ENCODE data around the gene KRTAP10-5.
"Not testable (repeated sequence)": the region's sequence is repeated elsewhere in the genome, so short reads cannot be mapped to it uniquely, and the experiment has no call there.

Gene KRTAP10-5

DNA sequence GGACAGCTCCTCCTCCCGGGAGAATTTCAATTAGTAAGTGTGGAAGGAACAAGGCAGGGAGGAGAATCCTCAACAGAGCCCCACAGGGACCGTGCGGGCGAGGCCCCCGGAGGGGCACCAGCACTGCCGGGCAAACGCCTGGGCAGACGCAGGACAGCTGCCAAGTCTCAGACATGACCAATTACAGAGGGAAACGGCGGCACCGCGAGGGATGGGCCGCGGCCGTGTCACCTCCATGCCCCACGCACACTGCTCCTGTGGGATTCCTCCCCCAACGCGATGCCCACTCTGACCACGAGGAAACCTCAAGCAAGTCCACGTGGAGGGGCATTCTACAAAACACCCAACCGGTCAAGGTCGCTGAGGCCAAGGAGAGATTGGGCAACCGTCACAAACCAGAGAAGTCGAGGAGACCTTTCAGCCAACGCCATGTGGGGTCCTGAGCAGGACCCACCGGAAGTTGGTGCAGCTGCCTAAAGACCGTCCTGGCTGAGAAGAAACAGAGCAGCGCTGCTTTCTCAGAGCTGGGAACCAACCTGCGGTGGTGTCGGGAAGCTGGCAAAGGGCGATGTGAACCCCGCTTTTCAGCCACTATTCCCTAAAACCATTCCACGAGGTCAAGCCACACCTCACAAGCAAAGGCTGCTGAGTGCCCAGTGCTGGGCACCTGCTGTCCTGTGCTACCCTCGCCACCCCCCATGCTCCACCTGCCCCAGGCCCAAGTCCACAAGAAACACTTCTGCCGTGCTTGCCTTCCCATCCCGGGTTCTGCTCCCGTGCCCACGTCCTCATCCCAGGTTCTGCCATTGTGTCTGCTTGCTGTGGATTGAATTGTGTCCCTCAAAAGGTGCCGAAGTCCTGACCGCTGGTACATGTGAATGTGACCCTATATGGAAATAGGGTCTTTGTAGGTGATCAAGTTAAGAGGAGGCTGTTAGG, 8.3 kb downstream of the KRTAP10-5 start:
- DNase-seq (ENCODE audit: low read depth in 2 of 2), result no peak

DNA sequence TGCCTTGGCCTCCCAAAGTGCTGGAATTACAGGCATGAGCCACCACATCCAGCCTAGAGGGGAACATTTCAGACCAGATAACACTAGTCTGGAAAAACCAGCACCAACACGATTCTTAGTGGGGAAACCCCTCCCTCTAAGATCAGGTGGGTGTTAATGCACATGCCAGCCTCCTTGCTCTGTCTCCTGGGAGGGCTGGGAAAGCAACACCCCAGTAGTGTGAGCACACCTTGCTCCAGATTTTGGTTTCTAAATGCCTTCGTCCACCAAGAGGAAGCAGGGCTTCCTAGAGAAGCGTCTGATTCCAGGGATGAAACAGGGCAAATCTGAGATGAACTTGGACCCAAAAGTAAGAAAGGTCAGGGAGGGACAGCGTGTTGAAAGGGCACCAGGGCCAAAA, 9.1 kb downstream of the KRTAP10-5 start:
- no peak for DNase-seq (ENCODE audit: low read depth in 2 of 2)

DNA sequence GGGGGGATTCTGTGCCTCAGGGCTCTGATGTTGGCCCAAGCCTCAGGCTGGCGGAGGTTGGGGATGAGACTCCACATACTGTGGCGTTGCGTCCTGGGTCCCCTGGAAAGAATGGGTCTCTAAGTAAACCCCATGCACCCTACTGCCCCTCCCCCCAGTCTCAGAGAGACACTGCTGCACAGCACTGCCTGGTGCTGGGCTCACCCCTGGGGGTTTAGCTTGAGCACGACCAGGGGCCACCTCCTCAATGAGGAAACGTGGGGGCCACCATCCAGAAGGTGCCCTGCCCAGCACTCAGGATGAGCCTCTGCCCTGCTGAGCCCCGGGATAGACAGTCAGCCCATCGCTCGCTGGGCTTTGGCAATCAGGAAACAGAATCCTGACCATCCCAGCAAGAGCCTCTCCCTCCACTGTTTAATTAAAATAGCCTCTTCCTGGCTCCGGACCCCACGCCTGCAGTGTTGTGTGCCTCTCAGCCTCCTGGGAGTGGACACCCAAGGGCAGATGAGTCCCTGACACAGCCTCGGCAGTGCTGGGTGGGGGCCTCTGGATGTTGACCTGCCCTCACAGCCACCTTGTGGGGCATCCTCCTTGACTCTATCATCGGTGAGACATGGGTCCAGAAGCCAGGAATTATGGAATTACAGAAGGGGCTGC, 10.4 kb downstream of the KRTAP10-5 start:
- no peak for DNase-seq (ENCODE audit: low read depth in 2 of 2)

DNA sequence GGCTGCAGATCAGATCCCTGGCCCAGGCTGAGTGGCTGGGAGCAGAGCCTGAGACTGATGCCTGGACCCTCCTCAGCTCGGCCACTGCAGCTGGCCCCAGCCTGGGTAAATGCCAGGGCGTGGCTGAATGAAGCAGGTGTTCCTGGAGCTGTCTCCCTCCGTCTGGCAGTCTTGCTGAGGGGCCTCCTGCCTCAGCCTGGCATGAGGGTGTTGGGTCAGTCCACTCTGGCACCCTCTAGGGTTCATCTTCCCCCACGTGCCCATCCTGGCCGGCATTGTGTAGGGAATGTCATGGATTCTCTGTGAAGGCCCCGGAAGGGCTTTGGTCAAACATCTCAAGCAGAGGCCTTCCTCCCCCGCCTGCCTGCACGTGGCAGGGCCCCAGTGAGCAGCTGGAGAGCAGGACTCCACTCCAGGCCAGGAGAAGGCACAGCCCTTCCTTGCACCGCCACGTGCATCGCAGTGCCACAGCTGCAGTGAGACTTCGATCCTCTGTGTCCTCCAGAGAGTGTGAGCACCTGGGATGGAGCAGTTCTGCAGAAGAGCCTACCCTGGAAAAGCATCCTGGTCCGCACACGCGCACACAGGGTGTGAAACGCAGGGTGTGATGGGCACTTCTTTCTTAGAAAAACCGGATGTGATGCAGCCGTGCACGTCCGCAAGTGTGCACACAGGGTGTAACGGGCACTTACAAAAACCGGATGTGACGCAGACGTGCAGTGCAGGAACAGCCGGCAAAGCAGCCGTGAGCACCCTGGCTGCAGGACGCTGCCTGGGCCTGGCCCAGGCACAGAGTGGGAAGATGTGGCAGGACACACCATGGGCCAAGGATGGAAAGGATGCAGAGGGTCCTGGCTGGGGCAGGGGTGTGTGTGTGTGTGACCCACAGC, 11.5 kb downstream of the KRTAP10-5 start:
- DNase-seq (ENCODE audit: low read depth in 2 of 2), result no peak

DNA sequence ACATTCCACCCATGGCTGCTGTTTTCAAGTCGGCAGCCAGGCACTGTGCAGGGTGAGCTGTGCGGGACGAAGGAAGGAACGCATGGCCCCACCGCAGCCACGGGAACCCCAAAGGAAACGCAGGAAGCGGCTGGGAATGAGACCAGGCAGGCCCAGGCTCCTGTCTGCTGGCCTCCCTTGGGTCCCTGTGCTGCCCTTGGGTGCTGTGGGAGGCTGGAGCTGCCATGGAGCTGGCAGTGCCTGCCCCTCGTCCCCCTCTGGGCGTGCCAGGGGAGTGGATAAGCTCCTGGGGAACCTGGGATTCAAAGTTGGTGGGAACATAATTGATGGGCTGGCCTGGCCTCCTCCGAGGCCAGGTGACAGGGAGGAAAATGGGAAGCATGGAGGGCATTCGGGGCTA, 12.1 kb downstream of the KRTAP10-5 start:
- no peak for DNase-seq (ENCODE audit: low read depth in 2 of 2)

DNA sequence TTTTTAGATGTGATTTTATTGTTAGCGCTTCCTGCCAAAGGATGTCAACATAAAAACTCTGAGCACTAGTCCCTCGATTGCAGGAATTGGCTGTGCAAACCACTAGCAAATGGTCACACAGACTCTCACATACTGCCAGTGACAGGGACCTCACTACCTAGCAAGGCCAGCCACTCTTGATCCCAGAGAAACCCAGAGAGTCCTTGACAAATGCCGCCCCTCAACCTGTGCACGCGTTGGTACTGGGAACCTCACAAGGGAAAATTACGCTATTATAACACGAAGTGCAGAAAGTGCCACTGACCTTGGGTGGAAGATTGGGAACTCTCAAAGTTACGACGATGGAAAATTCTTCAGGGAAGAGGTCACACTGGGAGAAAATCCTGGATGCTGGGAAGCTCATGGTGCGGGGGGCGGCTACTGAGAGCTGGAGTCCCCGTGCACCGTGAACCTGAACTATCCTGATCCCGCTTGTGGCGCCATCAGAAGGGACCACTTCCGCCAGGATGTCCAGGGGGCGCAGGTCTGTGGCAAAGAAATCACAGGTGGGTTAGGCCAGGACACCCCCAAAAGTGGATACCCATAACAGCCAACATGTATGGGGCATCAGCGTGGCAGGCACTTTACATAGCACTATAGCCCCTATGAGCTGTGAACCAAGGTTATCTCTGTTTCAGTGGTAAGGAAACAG, 12.8 kb downstream of the KRTAP10-5 start:
- no peak for DNase-seq (ENCODE audit: low read depth in 2 of 2)

DNA sequence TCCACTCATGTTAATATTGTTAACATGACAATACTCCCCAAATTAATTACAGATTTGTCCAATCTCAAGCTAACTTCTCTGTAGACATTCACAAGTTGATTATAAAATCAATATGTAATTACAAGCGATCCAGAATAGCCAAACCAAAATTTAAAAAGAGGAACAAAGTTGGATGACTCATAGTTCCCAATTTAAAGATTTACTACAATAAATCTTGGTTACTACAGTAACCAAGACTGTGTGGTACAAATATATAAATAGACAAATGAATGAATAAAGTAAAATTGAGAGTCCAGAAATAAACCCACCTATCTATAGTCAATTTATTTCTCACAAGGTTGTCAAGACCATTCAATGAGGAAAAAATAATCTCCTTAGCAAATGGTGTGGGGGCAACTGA, 14.0 kb downstream of the KRTAP10-5 start:
- DNase-seq (ENCODE audit: low read depth in 2 of 2), result no peak

DNA sequence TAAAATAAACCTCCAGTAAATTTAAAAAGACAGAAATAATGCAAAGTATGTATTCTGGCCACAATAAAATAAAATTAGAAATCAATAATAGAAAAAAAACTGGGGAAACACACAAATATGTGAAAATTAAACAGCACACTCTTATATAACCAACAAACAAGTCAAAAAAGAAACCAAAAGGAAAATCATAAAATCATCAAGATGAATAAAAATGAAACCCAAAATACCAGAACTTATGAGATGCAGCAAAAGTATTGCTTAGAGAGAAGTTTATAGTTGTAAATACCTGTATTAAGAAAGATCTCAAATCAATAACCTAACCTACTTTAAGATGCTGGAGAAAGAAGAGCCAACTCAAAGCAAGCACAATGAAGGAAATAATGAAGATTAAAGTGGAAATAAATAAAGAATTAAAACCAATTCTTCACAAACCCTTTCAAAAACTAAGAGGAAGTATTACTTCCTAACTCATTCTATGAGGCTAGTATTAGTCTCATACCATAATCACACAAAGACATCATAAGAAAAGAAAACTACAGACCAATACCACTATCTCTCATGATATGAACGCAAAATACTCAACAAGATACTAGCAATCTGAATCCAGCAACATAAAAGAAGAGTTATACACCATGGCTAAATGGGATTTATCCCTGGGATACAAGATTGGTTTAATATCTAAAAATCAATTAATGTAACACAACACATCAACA, 15.4 kb downstream of the KRTAP10-5 start:
- no peak for DNase-seq (ENCODE audit: low read depth in 2 of 2)

DNA sequence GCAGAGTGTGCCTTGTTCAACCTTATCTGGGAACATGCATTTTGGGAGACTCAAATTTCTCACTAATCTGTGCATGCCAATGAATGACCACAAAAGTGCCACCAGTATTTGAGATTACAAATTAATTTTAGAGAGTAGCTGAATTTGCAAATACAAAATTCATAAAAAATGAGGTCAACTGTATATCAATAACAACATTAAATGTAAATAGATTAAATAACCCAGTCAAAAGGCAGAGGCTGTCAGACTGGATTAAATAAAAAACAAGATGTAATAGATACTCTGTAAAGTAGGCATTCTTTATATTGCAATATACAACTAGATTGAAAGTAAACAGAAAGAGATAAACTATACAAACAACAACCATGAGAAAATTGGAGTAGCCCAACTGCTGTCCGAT, 16.3 kb downstream of the KRTAP10-5 start:
- DNase-seq (ENCODE audit: low read depth in 2 of 2), result no peak

DNA sequence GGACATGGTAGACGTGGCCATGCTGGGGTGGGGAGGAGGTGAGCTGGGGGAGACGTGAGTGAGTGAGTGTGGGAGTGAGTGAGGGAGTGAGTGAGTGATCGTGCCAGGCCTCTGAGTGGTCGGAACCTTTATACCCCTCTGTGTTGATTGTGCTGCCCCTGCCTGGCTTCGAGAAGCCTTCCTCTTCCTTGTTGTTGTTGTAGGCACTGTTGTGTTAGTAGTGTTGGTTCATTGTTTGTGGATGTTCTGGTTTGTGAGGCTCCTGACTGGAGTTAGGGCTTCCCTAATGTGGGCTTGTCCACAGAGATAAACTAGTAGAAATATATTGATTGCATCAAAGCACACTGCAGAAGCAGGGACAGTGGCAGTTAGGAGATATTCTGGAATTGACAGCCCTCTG, 21.7 kb downstream of the KRTAP10-5 start, which contains the start of gene KRTAP10-3:
KRTAP10-3 (minus strand) TSS at position 101 of the 400 bp plus-strand sequence; CDS start at position 21, 80 bp downstream.
- DNase-seq (ENCODE audit: low read depth in 2 of 2), result no peak

DNA sequence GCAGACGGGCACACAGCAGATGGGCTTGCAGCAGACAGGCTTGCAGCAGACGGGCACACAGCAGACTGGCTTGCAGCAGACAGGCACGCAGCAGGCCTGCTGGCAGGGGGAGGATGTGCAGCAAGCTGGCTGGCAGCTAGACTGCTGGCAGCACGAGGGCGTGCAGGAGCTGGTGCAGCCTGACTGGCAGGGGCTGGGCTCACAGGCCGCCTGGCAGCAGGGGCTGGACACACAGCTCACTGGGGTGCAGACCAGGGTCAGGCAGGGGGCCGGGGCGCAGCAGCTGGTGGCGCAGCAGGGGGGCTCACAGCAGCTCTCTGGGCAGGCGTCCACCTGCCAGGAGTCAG, 22.1 kb downstream of the KRTAP10-5 start:
- not testable (repeated sequence) for DNase-seq (ENCODE audit: low read depth in 2 of 2)

DNA sequence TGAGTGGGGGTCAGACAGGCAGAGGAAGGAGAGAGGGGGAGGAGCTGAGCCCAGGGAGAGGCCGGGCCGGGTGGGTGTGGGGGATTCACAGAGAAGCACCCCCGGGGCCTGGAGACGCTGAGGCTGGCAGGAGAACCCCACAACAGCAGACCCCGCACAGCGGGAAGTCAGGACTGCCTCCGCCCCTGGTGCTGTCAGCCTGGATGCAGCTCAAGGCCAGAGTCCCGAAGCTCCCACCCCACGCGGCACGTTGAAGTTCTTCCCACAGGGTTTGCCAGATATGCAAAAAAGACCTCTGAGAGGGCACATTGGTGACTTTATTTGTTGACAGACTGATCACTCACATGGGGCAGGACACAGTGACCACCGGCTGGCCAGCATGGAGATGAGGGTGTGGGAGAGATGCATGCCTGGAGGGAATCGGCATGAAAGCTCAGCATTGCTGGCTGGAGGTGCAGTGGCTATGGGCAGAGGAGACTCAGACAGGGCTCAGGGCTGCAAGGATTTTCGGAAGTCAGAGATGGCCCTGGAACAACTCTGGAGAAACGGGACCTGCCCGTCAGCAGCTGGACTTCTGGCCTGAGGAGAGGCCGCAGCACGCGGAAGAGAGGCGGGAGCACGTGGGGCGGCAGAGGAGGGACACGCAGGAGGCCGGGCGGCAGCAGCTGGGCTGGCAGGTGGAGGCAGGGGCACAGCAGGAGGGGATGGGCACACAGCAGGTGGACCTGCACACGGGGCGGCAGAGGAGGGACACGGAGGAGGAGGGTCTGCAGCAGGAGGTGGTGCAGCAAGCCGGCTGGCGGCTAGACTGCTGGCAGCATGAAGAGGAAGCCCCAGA, 22.7 kb downstream of the KRTAP10-5 start:
- no peak for DNase-seq (ENCODE audit: low read depth in 2 of 2)

DNA sequence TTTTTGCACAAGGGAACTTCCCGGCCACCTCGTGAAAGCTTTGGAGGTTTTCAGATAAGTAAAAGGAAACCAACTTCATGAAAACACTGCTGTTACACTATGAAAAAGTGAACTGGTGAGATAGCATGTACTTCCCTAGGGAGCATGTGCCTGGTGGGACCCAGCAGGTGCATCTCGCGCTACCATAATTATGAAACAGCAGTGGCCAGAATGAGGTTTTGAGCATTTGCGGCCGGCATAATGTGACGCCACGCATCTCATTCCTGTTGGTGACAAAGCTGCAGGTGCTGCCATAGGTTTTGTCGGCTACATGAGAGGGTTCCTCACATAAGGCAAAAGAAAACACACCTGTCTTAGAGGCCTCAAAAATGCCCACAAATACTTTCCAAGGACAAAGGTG, 23.5 kb downstream of the KRTAP10-5 start:
- no peak for DNase-seq (ENCODE audit: low read depth in 2 of 2)

DNA sequence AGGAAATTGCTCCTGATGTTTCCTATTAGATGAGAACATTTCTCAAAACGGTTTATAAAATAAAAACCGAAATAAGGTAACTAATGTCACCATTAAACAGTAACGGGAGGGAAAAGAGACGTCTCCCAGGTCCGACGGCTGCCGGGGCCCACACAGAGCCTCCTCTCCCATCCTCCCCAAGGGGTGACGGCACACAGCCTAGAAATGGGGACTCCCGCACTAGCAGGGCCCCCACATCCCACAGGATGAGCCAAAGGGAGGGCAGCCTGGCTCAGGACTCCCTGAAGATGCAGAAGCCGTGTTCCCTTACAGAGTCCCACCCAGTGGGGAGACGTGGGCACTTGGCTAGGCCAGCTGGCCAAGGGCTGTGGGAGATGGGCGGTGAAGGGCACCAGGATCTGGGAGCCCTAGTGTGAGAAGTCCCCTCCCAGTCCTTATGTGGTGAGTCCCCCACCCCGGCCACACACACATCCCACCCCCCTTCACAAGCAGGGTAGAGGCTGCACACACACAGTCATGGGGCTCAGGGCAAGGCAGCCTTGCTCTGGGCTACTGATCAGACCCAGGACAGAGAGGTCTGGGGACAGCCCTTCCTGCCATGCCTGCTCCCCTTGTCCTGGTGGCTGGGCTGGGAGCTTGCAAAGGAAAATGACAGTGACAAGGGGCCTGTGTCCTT, 25.1 kb downstream of the KRTAP10-5 start:
- DNase-seq (ENCODE audit: low read depth in 2 of 2), result no peak

DNA sequence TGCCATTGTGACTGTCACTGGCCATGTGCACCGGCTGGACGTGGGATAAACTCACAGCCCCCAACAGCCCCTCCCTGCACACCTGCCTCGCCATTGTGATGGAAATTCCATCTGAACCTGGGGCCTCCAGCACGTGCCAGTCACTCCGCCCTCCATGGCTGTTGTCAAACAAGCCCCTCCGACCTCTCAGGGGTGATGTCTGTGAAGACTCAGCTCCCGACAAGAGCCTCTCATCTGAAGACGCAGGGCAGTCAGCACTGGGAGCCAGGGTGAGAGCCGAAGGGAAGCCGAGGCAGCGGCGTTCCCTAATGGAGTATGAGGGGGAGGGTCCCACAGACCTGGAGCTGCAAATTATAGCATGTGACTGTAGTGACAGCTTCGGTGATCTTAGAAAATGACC, 27.7 kb downstream of the KRTAP10-5 start:
- no peak for DNase-seq (ENCODE audit: low read depth in 2 of 2)

DNA sequence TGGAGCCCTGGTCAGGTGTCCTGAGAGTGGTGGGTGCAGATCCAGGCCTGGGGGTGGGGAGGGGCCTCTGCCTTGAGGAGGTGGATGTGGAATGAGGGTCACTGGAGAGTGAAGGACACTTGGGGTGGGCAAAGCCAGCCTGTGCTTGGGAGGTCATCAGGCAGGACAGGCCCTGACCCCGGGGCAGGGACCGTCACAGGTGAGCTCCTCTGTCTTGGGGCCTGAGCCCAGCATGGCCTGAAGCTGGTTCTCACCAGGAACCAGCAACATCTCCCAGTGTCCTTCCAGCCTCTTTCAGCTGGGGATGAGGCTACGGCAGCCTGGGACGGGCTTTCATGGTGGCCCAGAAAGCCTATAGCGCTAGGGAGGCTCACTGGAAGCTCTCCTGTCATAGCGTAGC, 28.3 kb downstream of the KRTAP10-5 start:
- DNase-seq (ENCODE audit: low read depth in 2 of 2), result no peak

DNA sequence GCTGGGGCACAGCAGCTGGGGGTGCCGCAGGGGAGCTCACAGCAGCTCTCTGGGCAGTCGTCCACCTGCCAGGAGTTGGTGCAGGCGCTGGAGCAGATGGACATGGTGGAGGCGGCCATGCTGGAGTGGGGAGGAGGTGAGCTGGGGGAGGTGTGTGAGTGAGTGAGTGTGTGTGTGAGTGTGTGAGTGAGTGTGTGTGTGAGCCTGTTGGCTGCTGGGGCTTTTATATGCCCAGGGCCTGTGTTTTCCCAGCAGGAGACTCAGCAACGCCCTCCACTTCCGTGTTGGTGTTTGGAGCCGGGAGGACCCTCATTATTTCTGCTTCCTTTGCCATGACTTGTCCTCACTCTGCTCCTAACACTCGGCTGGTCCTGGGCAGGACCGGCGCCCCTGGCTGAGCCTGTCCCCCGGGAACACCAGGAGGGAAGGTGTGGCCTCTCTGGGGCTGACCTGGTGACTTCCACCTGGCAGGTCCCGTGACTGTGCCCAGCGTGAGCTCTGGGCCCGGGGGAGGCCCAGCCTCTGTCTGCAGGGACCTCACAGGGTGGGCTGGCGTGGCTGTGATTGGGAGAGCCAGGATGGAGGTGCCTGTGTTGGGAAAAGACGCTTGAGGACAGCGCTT, 29.0 kb downstream of the KRTAP10-5 start, which contains the start of gene KRTAP10-2:
KRTAP10-2 (minus strand) TSS at position 166 of the 622 bp plus-strand sequence; CDS start at position 119, 47 bp downstream.
- no peak for DNase-seq (ENCODE audit: low read depth in 2 of 2)

DNA sequence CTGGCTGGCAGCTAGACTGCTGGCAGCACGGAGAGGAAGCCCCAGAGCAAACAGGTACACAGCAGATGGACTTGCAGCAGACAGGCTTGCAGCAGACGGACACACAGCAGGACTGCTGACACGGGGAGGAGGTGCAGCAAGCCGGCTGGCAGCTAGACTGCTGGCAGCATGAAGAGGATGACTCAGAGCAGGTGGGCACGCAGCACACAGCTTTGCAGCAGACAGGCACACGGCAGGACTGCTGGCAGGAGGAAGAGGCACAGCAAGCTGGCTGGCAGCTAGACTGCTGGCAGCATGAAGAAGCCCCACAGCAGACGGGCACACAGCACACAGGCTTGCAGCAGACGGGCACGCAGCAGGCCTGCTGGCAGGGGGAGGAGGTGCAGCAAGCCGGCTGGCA, 29.6 kb downstream of the KRTAP10-5 start:
- no peak for DNase-seq (ENCODE audit: low read depth in 2 of 2)

DNA sequence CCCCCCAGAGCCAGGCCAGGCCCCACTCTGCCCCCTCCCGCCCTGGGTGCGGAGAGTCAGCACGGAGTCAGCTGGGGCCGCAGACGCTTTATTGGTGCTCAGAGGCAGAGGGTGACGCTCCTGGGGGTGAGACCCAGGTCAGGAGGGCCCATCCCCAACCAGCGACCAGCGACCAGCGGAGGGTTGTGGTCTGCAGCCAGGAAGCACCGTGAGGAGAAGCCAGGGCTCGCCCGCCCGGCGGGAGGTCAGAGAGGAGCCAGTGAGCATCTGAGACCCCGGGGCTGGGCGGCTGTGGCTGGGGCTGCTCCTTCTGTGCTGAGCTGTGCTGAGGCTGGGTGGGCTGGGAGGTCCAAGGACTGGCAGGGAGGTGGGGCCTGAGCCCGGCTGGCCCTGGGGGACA, 30.1 kb downstream of the KRTAP10-5 start:
- not testable (repeated sequence) for DNase-seq (ENCODE audit: low read depth in 2 of 2)
